ENCODE measurements around the gene PREX1.
"Not testable (repeated sequence)": the region's sequence is repeated elsewhere in the genome, so short reads cannot be mapped to it uniquely, and the experiment has no call there.

PREX1 gene

DNA sequence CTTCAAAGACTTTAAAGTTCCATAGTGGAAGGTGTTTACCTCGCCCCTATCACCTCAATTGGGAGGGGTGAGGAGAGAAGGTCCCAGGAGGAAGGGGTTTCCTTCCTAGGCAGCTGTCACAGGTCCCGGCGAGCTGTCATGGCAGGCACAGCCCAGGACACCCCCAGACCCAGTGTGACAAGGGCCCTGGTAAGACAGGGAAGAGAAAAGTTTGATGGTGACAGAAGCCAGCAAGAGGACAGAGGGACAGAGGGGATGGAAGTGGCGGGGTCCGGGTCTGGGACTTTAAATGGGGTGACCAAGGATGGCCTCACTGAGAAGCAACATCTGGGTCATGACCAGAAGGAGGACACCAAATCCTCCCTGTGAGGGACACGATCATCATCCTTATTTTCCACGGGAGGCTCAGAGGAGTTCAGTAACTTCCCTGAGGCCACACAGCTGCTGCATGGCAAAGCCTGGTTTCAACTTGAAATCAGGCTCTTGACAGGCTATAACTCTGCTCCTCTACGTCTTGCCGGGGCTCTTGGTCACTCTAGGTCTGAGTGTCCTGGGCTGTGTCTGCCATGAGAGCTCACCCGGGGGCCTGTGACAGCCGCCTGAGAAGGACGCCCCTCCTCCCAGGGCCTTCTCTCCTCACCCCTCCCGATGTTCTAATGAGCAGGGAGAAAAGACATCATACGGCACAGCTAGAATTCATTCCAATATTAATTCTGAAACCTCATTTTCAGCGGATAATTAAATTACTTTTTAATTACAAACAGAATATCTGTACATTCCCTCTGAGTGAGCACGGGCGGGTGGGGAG is 222.2 kb downstream of the PREX1 start:
- Histone ChIP-seq H3K27me3 (ENCODE audit: control insufficient read depth, insufficient read depth, low read length) (no peaks in the 10 kb centered on the region), H3K4me1 (ENCODE audit: control insufficient read depth, insufficient read depth, low read length) (peaks cover 3% of the 10 kb centered on the region)

DNA sequence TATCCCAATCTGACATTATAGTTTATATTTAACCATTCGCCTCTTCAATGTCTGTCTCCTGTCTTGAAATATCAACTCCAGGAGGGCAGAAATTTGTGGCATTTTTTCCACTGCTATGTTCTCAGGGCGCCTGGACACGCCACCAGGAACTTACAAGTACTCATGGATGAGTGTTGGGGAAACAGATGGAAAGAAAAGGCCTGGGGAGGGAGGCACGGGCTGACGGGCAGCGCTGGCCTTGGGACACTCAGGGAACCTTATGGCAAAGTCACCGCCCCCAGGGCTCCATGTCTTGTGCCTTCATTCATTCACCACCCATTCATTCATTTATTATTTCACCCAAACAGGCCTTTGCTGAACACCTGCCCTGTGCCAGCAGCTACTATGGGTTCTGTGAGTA is 222.9 kb downstream of the PREX1 start:
- Histone ChIP-seq H3K27me3 (ENCODE audit: control insufficient read depth, insufficient read depth, low read length) (no peaks in the 10 kb centered on the region), H3K4me1 (ENCODE audit: control insufficient read depth, insufficient read depth, low read length) (peaks cover 3% of the 10 kb centered on the region), H3K9me3 (ENCODE audit: control insufficient read depth, insufficient read depth, low read length) (no peaks in the 10 kb centered on the region), H3K9ac (ENCODE audit: low read depth, low read length) (no peak overlapping the region), H3K4me3 (ENCODE audit: low read depth, low read length) (no peak overlapping the region), H3K36me3 (ENCODE audit: control insufficient read depth, insufficient read depth, low read length) (no peaks in the 10 kb centered on the region)

More for the DNA sequence above, 222.2 kb downstream of the PREX1 start:
- Histone ChIP-seq H3K9ac (ENCODE audit: low read depth, low read length) (no peak overlapping the region), H3K36me3 (ENCODE audit: control insufficient read depth, insufficient read depth, low read length) (no peaks in the 10 kb centered on the region), H3K4me3 (ENCODE audit: low read depth, low read length) (no peak overlapping the region), H3K9me3 (ENCODE audit: control insufficient read depth, insufficient read depth, low read length) (no peaks in the 10 kb centered on the region)

DNA sequence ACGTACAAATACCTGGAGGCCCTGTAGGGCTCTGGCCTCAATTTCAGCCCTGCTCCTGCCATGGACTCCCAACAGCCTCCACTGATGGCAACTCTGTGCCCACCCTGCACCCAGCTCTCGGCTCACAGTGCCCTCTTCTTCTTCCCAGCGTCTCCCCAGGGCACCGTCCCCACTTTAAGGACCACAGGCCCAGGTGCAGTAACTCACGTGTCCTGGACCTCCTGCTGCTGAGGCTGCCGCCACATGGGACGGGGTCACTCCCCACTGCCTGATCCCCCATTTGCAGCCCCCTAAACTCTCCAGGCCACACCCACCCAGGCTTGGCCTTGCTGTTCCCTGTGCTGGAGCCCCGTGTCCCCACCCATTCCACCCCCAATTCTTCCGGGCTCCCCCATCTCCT is 223.4 kb downstream of the PREX1 start:
- Histone ChIP-seq H3K36me3 (ENCODE audit: control insufficient read depth, insufficient read depth, low read length) (peaks cover 2% of the 10 kb centered on the region), H3K9me3 (ENCODE audit: control insufficient read depth, insufficient read depth, low read length) (no peaks in the 10 kb centered on the region), H3K9ac (ENCODE audit: low read depth, low read length) (no peak overlapping the region), H3K4me1 (ENCODE audit: control insufficient read depth, insufficient read depth, low read length) (peaks cover 3% of the 10 kb centered on the region), H3K4me3 (ENCODE audit: low read depth, low read length) (no peak overlapping the region), H3K27me3 (ENCODE audit: control insufficient read depth, insufficient read depth, low read length) (no peaks in the 10 kb centered on the region)

DNA sequence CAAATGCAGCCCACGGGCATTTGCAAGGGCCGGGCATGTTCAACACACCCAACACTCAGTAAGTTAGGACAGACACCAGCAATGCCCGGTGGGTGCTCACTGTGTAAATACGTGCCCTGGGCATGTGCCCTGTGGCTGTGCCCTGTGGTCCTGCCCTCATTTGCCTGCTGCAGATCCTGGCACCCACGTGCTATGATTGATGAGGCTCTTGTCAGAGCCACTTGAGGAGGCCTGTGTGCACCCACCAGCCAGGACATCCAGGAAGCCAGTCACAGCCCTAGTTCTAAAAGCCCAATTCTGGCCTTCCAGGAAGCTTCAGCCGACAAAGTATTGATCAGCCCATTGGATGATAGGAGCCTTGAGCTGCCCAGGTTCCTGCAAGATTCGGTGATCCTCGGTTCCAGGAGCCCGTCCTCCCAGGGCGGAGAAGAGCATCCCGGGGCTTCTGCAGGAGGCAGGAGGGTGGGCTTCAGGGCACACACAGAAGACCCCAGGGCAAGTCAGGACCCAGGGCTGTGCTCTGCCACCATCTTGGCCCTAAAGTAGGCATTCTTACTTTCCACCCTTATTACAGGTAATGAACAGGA is 223.9 kb downstream of the PREX1 start:
- no peak overlapping the region for H3K9ac ChIP-seq (ENCODE audit: low read depth, low read length)
- H3K9me3 ChIP-seq (ENCODE audit: control insufficient read depth, insufficient read depth, low read length), result no peaks in the 10 kb centered on the region
- peaks cover 3% of the 10 kb centered on the region for H3K4me1 ChIP-seq (ENCODE audit: control insufficient read depth, insufficient read depth, low read length)
- peaks cover 2% of the 10 kb centered on the region for H3K36me3 ChIP-seq (ENCODE audit: control insufficient read depth, insufficient read depth, low read length)
- no peaks in the 10 kb centered on the region for H3K27me3 ChIP-seq (ENCODE audit: control insufficient read depth, insufficient read depth, low read length)
- H3K4me3 ChIP-seq (ENCODE audit: low read depth, low read length), result no peak overlapping the region

DNA sequence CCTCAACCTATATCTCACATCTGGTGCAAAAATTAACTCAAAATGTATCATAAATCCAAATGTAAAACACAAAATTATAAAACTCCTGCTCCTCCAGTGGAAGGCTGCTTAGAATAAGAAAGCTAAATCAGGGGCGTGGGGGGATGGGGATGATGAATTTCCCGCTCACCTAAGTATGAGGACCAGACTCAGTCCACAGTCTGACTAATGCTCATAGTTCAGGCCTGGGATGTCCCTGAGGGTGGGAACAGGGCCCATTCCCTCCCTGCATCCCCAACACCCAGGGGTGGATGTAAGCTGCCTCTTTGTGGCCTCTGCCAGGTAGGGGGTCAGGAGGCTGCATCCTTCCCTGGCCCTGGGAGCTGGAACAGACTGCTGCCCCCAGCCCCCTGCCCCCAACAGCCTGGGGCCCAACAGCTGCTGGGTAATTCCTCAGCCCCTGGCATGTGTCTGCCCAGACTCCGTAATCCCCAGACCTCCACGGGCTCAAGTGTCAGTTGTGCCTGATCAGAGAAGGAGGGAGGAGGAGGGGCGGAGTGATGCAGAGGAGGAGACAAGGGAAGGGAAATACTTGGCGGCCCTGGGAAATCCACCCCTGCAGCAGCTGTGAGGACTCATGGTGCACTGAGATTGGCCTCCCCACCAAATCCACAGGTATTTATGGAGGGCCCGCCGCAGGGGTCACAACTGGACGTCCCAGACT is 224.5 kb downstream of the PREX1 start:
- peaks cover 2% of the 10 kb centered on the region for H3K36me3 ChIP-seq (ENCODE audit: control insufficient read depth, insufficient read depth, low read length)
- no peak overlapping the region for H3K4me3 ChIP-seq (ENCODE audit: low read depth, low read length)
- H3K9me3 ChIP-seq (ENCODE audit: control insufficient read depth, insufficient read depth, low read length), result no peaks in the 10 kb centered on the region
- no peak overlapping the region for H3K9ac ChIP-seq (ENCODE audit: low read depth, low read length)
- no peaks in the 10 kb centered on the region for H3K27me3 ChIP-seq (ENCODE audit: control insufficient read depth, insufficient read depth, low read length)
- H3K4me1 ChIP-seq (ENCODE audit: control insufficient read depth, insufficient read depth, low read length), result peaks cover 3% of the 10 kb centered on the region

DNA sequence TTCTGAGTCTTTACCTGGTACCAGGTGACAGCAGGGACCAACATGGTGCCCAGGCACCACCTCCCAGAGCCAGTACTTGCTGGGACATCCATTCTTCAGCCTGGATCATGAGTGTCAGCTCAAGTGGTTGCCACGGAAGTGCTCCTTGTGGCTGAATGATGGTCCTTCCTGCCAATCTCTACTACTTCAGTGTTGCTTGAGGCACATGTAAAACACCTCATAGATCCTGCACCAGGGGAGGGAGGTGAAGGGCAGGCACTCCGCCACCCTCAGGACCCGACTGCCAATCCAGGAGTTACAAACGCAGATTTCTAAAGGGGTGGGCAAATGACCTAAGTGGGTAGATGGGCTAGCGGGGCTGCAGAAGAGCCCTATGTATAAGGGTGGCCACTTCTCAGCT is 226.0 kb downstream of the PREX1 start:
- Histone ChIP-seq H3K36me3 (ENCODE audit: control insufficient read depth, insufficient read depth, low read length) (peaks cover 2% of the 10 kb centered on the region), H3K27me3 (ENCODE audit: control insufficient read depth, insufficient read depth, low read length) (no peaks in the 10 kb centered on the region), H3K4me3 (ENCODE audit: low read depth, low read length) (no peak overlapping the region), H3K4me1 (ENCODE audit: control insufficient read depth, insufficient read depth, low read length) (peaks cover 3% of the 10 kb centered on the region), H3K9me3 (ENCODE audit: control insufficient read depth, insufficient read depth, low read length) (no peaks in the 10 kb centered on the region), H3K9ac (ENCODE audit: low read depth, low read length) (no peak overlapping the region)

DNA sequence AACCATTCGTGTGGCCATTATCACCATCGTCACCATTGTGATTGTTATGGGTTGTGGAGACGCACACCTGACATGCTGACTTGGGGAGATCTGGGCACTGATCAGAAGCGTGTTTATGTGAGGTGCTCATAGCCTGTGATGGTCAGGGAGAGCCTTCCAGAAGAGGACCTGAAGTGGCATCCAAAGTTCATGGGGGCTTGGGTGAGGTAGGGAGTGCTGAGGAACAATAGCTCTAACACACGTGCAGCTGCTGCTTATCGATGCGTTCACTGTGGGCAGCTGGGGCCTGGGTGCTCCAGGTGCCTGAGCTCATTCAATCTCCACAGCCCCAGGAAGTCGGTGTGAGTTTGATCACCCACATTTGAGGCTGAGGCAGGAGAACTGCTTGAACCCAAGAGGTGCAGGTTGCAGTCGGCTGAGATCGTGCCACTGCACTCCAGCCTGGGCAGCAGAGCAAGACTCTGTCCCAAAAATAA is 227.3 kb downstream of the PREX1 start:
- no peaks in the 10 kb centered on the region for H3K9me3 ChIP-seq (ENCODE audit: control insufficient read depth, insufficient read depth, low read length)
- no peaks in the 10 kb centered on the region for H3K27me3 ChIP-seq (ENCODE audit: control insufficient read depth, insufficient read depth, low read length)
- peaks cover 3% of the 10 kb centered on the region for H3K4me1 ChIP-seq (ENCODE audit: control insufficient read depth, insufficient read depth, low read length)
- H3K9ac ChIP-seq (ENCODE audit: low read depth, low read length), result no peak overlapping the region
- H3K36me3 ChIP-seq (ENCODE audit: control insufficient read depth, insufficient read depth, low read length), result peaks cover 2% of the 10 kb centered on the region
- no peak overlapping the region for H3K4me3 ChIP-seq (ENCODE audit: low read depth, low read length)

DNA sequence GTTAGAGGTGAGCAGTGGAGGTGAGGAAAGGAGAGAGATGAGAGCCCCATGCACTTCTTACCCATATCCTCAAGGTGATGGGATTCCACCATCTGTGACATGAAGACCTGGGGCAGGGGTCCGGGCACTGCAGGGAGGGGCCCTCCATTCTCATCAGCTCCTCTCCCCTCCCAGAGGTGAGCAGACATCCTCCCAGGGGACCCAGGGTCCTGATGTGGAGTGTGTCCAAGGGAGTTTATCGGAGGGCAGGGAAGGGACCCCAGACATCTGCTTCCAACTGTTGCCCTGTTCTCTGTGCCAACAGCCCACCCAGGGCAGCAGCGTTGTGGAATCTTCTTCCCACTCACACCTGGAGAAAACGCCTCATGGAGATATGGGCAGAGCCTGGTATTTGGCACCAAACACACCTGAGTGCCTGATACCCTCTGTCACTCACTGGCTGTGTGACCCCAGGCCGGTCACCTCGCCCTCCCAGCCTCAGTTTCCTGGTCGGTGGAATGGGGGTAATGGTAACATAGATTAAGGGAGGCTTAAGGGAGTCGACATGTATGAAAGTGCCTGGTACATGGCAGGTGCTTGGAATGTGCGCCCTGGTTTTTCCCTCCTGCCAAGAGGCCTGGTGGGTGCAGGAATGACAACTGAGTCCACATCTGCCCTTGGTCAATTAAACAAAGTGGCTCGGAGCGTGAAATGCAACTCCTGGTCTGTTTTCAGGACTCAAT is 227.9 kb downstream of the PREX1 start:
- H3K9me3 ChIP-seq (ENCODE audit: control insufficient read depth, insufficient read depth, low read length), result no peaks in the 10 kb centered on the region
- H3K4me3 ChIP-seq (ENCODE audit: low read depth, low read length), result no peak overlapping the region
- peaks cover 3% of the 10 kb centered on the region for H3K4me1 ChIP-seq (ENCODE audit: control insufficient read depth, insufficient read depth, low read length)
- H3K36me3 ChIP-seq (ENCODE audit: control insufficient read depth, insufficient read depth, low read length), result peaks cover 2% of the 10 kb centered on the region
- no peaks in the 10 kb centered on the region for H3K27me3 ChIP-seq (ENCODE audit: control insufficient read depth, insufficient read depth, low read length)
- H3K9ac ChIP-seq (ENCODE audit: low read depth, low read length), result no peak overlapping the region

DNA sequence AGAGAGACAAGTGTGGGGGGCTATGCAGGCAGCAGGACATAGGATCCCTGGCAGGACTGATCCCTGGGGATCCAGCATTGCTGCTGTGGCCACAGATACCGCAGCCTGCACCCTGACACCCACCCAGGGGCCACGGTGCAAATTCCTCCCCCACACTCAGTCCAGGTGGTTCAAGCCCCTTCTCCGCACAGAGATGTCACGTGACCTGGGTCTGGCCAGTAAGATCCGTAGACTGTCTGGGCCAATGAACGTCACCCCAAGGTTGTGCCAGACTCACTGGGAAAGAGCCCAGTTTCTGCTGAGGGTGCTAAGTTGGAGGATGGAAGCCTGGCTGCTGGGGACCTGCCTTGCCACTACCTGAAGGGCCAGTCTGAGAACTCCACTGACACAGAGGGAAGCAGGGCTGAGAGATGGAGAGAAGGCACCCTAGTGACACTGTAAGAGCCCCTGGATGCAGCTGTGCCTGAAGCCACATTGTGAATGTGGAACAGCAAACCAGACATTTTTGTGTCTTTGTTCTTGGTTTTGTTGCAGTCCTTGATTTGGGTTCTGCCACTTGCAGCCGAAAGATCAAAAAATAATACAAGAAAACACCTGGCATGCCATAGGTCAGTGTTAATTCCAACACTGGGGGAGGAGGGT is 228.6 kb downstream of the PREX1 start:
- Histone ChIP-seq H3K27me3 (ENCODE audit: control insufficient read depth, insufficient read depth, low read length) (no peaks in the 10 kb centered on the region), H3K9me3 (ENCODE audit: control insufficient read depth, insufficient read depth, low read length) (no peaks in the 10 kb centered on the region)

DNA sequence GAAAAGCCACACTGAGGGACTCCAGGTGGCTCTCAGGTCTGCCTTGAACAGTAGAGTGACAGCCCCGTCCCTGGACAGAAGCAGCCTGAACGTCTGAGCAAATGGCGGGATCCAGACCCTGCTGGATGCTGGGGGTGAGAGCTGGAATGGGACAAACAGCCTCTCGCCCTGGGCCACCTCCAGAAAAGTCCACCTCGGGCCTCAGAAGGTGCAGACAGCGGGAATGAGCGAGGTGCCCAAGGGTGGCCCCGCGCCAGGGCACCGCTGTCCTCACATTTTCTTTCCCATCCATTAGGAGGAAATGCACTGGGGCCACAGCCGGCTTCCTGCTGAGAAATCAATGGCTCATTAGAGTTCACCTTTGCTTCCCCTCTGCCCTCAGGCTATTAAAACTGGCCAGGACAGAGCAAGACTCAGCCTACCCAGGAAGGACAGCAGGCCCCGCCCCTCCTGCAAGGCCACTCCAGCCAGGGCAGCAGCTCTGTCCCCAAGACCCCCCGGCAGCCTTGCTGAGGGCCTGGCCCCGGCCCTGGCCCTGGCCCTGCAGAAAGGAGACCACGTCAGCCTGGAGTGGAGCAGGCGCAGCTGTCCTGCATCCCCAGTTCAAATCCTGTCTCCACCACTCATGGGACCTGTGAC is 229.4 kb downstream of the PREX1 start:
- H3K36me3 ChIP-seq (ENCODE audit: control insufficient read depth, insufficient read depth, low read length); H3K9ac ChIP-seq (ENCODE audit: low read depth, low read length); H3K27me3 ChIP-seq (ENCODE audit: control insufficient read depth, insufficient read depth, low read length); H3K4me1 ChIP-seq (ENCODE audit: control insufficient read depth, insufficient read depth, low read length); H3K9me3 ChIP-seq (ENCODE audit: control insufficient read depth, insufficient read depth, low read length); H3K4me3 ChIP-seq (ENCODE audit: low read depth, low read length): not testable (repeated sequence)

More for the DNA sequence above, 228.6 kb downstream of the PREX1 start:
- Histone ChIP-seq H3K9ac (ENCODE audit: low read depth, low read length) (no peak overlapping the region), H3K4me1 (ENCODE audit: control insufficient read depth, insufficient read depth, low read length) (peaks cover 3% of the 10 kb centered on the region), H3K4me3 (ENCODE audit: low read depth, low read length) (no peak overlapping the region), H3K36me3 (ENCODE audit: control insufficient read depth, insufficient read depth, low read length) (peaks cover 2% of the 10 kb centered on the region)
